ENCODE measurements around the gene TFPT. TPM values are rescaled to one million over a fixed set of nuclear protein-coding genes. Genes with fewer than 3 reads are reported as not detected.

Gene TFPT
- total and polyA plus RNA-seq, 2 of the 13 experiments (the other 11 are each of a cell fraction or from before 2014, with no cell fraction given), result 8.4 to 10.7 TPM

- TF ChIP-seq, protein P1, sequence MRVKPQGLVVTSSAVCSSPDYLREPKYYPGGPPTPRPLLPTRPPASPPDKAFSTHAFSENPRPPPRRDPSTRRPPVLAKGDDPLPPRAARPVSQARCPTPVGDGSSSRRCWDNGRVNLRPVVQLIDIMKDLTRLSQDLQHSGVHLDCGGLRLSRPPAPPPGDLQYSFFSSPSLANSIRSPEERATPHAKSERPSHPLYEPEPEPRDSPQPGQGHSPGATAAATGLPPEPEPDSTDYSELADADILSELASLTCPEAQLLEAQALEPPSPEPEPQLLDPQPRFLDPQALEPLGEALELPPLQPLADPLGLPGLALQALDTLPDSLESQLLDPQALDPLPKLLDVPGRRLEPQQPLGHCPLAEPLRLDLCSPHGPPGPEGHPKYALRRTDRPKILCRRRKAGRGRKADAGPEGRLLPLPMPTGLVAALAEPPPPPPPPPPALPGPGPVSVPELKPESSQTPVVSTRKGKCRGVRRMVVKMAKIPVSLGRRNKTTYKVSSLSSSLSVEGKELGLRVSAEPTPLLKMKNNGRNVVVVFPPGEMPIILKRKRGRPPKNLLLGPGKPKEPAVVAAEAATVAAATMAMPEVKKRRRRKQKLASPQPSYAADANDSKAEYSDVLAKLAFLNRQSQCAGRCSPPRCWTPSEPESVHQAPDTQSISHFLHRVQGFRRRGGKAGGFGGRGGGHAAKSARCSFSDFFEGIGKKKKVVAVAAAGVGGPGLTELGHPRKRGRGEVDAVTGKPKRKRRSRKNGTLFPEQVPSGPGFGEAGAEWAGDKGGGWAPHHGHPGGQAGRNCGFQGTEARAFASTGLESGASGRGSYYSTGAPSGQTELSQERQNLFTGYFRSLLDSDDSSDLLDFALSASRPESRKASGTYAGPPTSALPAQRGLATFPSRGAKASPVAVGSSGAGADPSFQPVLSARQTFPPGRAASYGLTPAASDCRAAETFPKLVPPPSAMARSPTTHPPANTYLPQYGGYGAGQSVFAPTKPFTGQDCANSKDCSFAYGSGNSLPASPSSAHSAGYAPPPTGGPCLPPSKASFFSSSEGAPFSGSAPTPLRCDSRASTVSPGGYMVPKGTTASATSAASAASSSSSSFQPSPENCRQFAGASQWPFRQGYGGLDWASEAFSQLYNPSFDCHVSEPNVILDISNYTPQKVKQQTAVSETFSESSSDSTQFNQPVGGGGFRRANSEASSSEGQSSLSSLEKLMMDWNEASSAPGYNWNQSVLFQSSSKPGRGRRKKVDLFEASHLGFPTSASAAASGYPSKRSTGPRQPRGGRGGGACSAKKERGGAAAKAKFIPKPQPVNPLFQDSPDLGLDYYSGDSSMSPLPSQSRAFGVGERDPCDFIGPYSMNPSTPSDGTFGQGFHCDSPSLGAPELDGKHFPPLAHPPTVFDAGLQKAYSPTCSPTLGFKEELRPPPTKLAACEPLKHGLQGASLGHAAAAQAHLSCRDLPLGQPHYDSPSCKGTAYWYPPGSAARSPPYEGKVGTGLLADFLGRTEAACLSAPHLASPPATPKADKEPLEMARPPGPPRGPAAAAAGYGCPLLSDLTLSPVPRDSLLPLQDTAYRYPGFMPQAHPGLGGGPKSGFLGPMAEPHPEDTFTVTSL (CRISPR knock-in tag; IDR thresholded peaks at IDR 0.05; ENCODE audit: borderline replicate concordance), result no peak
- TF ChIP-seq HOXA9 (CRISPR knock-in tag; IDR thresholded peaks at IDR 0.05; ENCODE audit: borderline replicate concordance) (no peak), ZZZ3 (CRISPR knock-in tag; IDR thresholded peaks at IDR 0.05; ENCODE audit: borderline replicate concordance) (no peak), ZNF607 (CRISPR knock-in tag; IDR thresholded peaks at IDR 0.05; ENCODE audit: borderline replicate concordance) (peak; percentile 9; the same call in 1 of the 2 replicates), HIVEP1 (CRISPR knock-in tag; IDR thresholded peaks at IDR 0.05) (no peak), ZNF629 (CRISPR knock-in tag; conservative IDR thresholded peaks at IDR 0.05) (no peak), GMEB1 (CRISPR knock-in tag; IDR thresholded peaks at IDR 0.05; ENCODE audit: borderline replicate concordance) (peak; percentile 66; the same call in 1 of the 2 replicates), ZNF276 (CRISPR knock-in tag; IDR thresholded peaks at IDR 0.05; ENCODE audit: low read depth) (no peak), ZMYM3 (CRISPR knock-in tag; IDR thresholded peaks at IDR 0.05) (no peak), FOXM1 (CRISPR knock-in tag; IDR thresholded peaks at IDR 0.05) (no peak), KAT2B (IDR thresholded peaks at IDR 0.05; ENCODE audit: borderline replicate concordance, low read depth, low read length) (no peak), PCBP2 (optimal IDR thresholded peaks at IDR 0.05; ENCODE audit: low read depth, low read length, poor library complexity, severe bottlenecking) (no peak), DMAP1 (CRISPR knock-in tag; IDR thresholded peaks at IDR 0.05) (no peak; the same call in 1 of the 2 replicates), ZNF350 (CRISPR knock-in tag; IDR thresholded peaks at IDR 0.05; ENCODE audit: borderline replicate concordance, low read depth) (no peak; the same call in 1 of the 2 replicates), FOXK1 (CRISPR knock-in tag; IDR thresholded peaks at IDR 0.05; ENCODE audit: borderline replicate concordance, low read depth) (0 out of 2 replicates have a peak, but pooled peaks have one; percentile 10), ZNF484 (CRISPR knock-in tag; IDR thresholded peaks at IDR 0.05; ENCODE audit: borderline replicate concordance, low read depth) (no peak), KLF9 (CRISPR knock-in tag; IDR thresholded peaks at IDR 0.05; ENCODE audit: low read depth) (no peak), SNAPC2 (CRISPR knock-in tag; IDR thresholded peaks at IDR 0.05) (no peak)
These were observed 21.6 kb upstream of the TFPT start (continued) for GRCh38 chr19:54136864-54137698.
